NCI-H2107 treated with DMSO at 0.1 percent for 48 hours (cell line): ENCODE measurements around the gene POLDIP3.
A peak's percentile ranks its signal among the peaks of the same experiment; 100 is the strongest.

ENCODE experiments used
- DNase-seq: peaks from one replicate; lab custom pipeline; 2025; ENCODE audit not compliant: unreplicated experiment; lab: John Stamatoyannopoulos, UW

POLDIP3 gene

GRCh38 chr22:42614312-42615091, at the start of gene POLDIP3:
Gene POLDIP3 (minus strand): TSS chr22:42614883. CDS start chr22:42614857, 26 bp downstream.
- DNase-seq, result peak; percentile 91

GRCh38 chr22:42661985-42662831, 47.5 kb upstream of the POLDIP3 start:
- peak; percentile 24 for DNase-seq

- no peak for DNase-seq
Observed at GRCh38 chr22:42656578-42656977, 41.9 kb upstream of the POLDIP3 start.

- DNase-seq, result peak; percentile 93
Observed at GRCh38 chr22:42655693-42656092, 41.0 kb upstream of the POLDIP3 start.

GRCh38 chr22:42654436-42655073, 39.9 kb upstream of the POLDIP3 start:
- no peak for DNase-seq

- DNase-seq, result no peak
Observed at GRCh38 chr22:42653999-42654398, 39.3 kb upstream of the POLDIP3 start.

- no peak for DNase-seq
Observed at GRCh38 chr22:42651134-42651533, 36.5 kb upstream of the POLDIP3 start.

- no peak for DNase-seq
Observed at GRCh38 chr22:42649246-42650099, 34.8 kb upstream of the POLDIP3 start, which contains the start of gene CYB5R3. Gene CYB5R3 (minus strand): TSS chr22:42649392. CDS start chr22:42649315, 77 bp downstream.

- no peak for DNase-seq
Observed at GRCh38 chr22:42648368-42649245, 33.9 kb upstream of the POLDIP3 start.

- no peak for DNase-seq
Observed at GRCh38 chr22:42648017-42648367, 33.3 kb upstream of the POLDIP3 start.

- no peak for DNase-seq
Observed at GRCh38 chr22:42646569-42647525, 32.2 kb upstream of the POLDIP3 start.

- DNase-seq, result no peak
Observed at GRCh38 chr22:42645938-42646568, 31.4 kb upstream of the POLDIP3 start.

- no peak for DNase-seq
Observed at GRCh38 chr22:42645341-42645937, 30.8 kb upstream of the POLDIP3 start.

GRCh38 chr22:42644422-42645340, 30.0 kb upstream of the POLDIP3 start:
- DNase-seq, result no peak

- DNase-seq, result no peak
Observed at GRCh38 chr22:42643634-42644421, 29.1 kb upstream of the POLDIP3 start.
